Measurements from ENCODE around the gene CAMK2N1.

CAMK2N1 gene

DNA sequence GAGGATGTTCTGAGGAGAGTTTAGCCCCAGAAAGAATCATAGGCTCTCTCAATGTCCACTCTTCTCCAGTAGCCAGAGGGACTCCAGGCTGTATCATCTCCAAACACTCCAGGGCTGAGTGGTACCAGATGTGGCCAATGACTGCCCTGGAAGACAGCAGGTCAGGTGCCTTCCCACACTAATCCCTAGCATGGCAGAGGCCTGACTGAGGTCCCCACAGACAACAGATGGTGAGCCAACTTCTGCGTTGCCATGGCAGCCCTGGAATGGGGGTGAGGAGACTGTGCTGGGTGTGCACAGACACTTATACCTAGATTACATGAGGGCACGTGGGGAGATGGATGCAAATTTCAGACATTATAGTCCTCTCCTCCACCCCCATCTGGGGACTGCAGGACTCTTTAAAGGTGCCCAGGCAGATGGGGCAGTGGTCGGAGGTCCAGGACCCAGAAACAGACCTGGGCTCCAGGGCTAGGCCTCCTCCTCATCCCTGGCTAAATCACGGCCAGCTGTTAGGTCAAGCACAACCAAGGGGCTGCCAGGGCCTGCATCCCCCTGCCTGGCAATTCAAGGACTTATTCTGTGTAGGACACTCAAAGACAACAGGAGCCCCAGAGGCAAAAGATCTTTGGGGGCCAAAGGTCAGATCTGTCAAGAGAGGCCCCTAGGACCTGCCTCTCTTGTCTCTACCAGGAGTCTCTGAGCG lies 42.9 kb downstream of the CAMK2N1 start:
- no peaks in the 10 kb centered on the region for H4K20me1 ChIP-seq (ENCODE audit: low read depth, low read length)
- no peaks in the 10 kb centered on the region for H3F3A ChIP-seq (ENCODE audit: insufficient read depth)
- no peak overlapping the region for H3K4me2 ChIP-seq (ENCODE audit: low read depth, low read length, poor library complexity, severe bottlenecking)
- H3K4me3 ChIP-seq (ENCODE audit: insufficient read depth, low read length, poor library complexity, severe bottlenecking) = no peak overlapping the region
- H3K36me3 ChIP-seq (ENCODE audit: low read length) = no peaks in the 10 kb centered on the region
- H3K9ac ChIP-seq (ENCODE audit: low read length) = no peak overlapping the region
- H3K9me3 ChIP-seq (ENCODE audit: insufficient read depth, low read length) = no peaks in the 10 kb centered on the region
- H3K9me2 ChIP-seq (replicated peaks; ENCODE audit: insufficient read depth, low read length) = no peaks in the 10 kb centered on the region
- no peaks in the 10 kb centered on the region for H3K79me2 ChIP-seq (ENCODE audit: insufficient read depth, low read length)
- H3K27me3 ChIP-seq (ENCODE audit: low read length) = no peaks in the 10 kb centered on the region
- no peak overlapping the region for H2AFZ ChIP-seq (ENCODE audit: low read depth, low read length, severe bottlenecking)
- TF ChIP-seq EZH2phosphoT487 (conservative IDR thresholded peaks at IDR 0.05; ENCODE audit: low read length) = no peak
- TF ChIP-seq, protein P1, sequence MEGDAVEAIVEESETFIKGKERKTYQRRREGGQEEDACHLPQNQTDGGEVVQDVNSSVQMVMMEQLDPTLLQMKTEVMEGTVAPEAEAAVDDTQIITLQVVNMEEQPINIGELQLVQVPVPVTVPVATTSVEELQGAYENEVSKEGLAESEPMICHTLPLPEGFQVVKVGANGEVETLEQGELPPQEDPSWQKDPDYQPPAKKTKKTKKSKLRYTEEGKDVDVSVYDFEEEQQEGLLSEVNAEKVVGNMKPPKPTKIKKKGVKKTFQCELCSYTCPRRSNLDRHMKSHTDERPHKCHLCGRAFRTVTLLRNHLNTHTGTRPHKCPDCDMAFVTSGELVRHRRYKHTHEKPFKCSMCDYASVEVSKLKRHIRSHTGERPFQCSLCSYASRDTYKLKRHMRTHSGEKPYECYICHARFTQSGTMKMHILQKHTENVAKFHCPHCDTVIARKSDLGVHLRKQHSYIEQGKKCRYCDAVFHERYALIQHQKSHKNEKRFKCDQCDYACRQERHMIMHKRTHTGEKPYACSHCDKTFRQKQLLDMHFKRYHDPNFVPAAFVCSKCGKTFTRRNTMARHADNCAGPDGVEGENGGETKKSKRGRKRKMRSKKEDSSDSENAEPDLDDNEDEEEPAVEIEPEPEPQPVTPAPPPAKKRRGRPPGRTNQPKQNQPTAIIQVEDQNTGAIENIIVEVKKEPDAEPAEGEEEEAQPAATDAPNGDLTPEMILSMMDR (IDR thresholded peaks at IDR 0.05; ENCODE audit: insufficient read depth, low read length, poor library complexity, severe bottlenecking) = no peak
- H3K27ac ChIP-seq (ENCODE audit: low read depth, low read length) = no peak overlapping the region

DNA sequence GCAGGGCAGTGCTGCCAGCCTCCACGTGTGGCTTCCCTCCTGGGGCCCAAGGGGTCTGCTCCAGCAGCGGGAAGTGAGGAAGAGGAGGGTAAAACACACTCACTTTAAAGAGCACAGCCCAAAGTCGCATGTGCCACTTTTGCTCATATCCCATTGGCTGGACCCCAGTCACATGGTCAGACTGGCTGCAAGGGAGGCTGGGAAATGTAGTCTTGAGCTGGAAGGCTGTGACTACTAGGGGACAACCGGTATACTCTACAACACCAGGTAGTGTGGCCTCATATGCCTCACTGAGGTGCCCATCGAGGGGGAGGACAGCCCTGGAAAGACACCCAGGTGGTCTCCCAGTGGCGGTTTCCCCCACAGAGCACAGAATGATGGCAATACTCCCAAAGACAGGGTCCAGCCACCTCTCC lies 45.2 kb downstream of the CAMK2N1 start:
- H4K20me1 ChIP-seq (ENCODE audit: low read depth, low read length) = no peaks in the 10 kb centered on the region
- no peak for TF ChIP-seq EZH2phosphoT487 (conservative IDR thresholded peaks at IDR 0.05; ENCODE audit: low read length)
- TF ChIP-seq, protein P1 (IDR thresholded peaks at IDR 0.05; ENCODE audit: insufficient read depth, low read length, poor library complexity, severe bottlenecking) = no peak
- no peaks in the 10 kb centered on the region for H3K9me2 ChIP-seq (replicated peaks; ENCODE audit: insufficient read depth, low read length)
- peak overlapping the region; percentile 58 for H2AFZ ChIP-seq (ENCODE audit: low read depth, low read length, severe bottlenecking)
- no peak overlapping the region for H3K4me3 ChIP-seq (ENCODE audit: insufficient read depth, low read length, poor library complexity, severe bottlenecking)
- H3K27me3 ChIP-seq (ENCODE audit: low read length) = no peaks in the 10 kb centered on the region
- no peak overlapping the region for H3K27ac ChIP-seq (ENCODE audit: low read depth, low read length)
- H3K4me2 ChIP-seq (ENCODE audit: low read depth, low read length, poor library complexity, severe bottlenecking) = no peak overlapping the region
- H3K9me3 ChIP-seq (ENCODE audit: insufficient read depth, low read length) = no peaks in the 10 kb centered on the region
- no peaks in the 10 kb centered on the region for H3K79me2 ChIP-seq (ENCODE audit: insufficient read depth, low read length)
- no peak overlapping the region for H3K9ac ChIP-seq (ENCODE audit: low read length)
- H3K36me3 ChIP-seq (ENCODE audit: low read length) = no peaks in the 10 kb centered on the region
- H3F3A ChIP-seq (ENCODE audit: insufficient read depth) = no peaks in the 10 kb centered on the region

- Histone ChIP-seq H4K20me1 (ENCODE audit: low read depth, low read length) (no peaks in the 10 kb centered on the region), H3K9ac (ENCODE audit: low read length) (no peak overlapping the region), H3K4me3 (ENCODE audit: insufficient read depth, low read length, poor library complexity, severe bottlenecking) (no peak overlapping the region), H3K4me2 (ENCODE audit: low read depth, low read length, poor library complexity, severe bottlenecking) (no peak overlapping the region), H3K27ac (ENCODE audit: low read depth, low read length) (no peak overlapping the region), H2AFZ (ENCODE audit: low read depth, low read length, severe bottlenecking) (no peak overlapping the region), H3F3A (ENCODE audit: insufficient read depth) (no peaks in the 10 kb centered on the region), H3K9me3 (ENCODE audit: insufficient read depth, low read length) (no peaks in the 10 kb centered on the region), H3K79me2 (ENCODE audit: insufficient read depth, low read length) (no peaks in the 10 kb centered on the region), H3K27me3 (ENCODE audit: low read length) (no peaks in the 10 kb centered on the region), H3K9me2 (replicated peaks; ENCODE audit: insufficient read depth, low read length) (no peaks in the 10 kb centered on the region), H3K36me3 (ENCODE audit: low read length) (no peaks in the 10 kb centered on the region)
- TF ChIP-seq, protein P1 (IDR thresholded peaks at IDR 0.05; ENCODE audit: insufficient read depth, low read length, poor library complexity, severe bottlenecking) = no peak
- no peak for TF ChIP-seq EZH2phosphoT487 (conservative IDR thresholded peaks at IDR 0.05; ENCODE audit: low read length)
These were observed 46.7 kb downstream of the CAMK2N1 start for GRCh38 chr1:20439282-20439681.

All from SU-DHL-6 (cell line).